ENCODE measurements around the gene RXYLT1. TPM values are rescaled to one million over a fixed set of nuclear protein-coding genes. Genes with fewer than 3 reads are reported as not detected.

Gene RXYLT1
- total and polyA plus RNA-seq, 11 donors = 7.6 to 28.3 (median 20.7) TPM

DNA sequence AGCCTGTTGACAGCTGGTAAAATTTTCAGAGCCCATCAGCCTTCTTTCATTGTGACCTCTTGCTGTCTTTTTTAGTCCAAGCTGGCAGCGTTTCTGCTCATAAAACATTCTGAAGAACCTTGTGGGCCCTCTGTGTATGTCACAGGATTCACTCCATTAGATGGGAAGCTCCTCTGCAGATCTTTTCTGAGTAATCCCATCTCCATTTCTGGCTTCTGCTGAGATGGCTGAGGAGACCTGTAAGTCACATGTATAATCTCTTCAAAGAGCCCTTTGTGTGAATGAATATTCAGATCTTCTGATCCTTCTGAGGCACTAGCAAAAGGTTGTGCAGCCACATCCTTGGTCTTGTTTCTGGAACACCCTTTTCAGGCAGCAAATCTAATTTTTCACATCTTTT, 2.8 kb downstream of the RXYLT1 start:
- intact Hi-C loops (cut with DNase I) = loop anchor here in 1 of 10 donors (10.0 kb wide), 1 partner anchor 108 kb away; no protein-coding TSS in a partner anchor
- WGBS, 4 donors = 70 to 92% (median 81%) methylated on average over 1 of the region's 1 CpG

DNA sequence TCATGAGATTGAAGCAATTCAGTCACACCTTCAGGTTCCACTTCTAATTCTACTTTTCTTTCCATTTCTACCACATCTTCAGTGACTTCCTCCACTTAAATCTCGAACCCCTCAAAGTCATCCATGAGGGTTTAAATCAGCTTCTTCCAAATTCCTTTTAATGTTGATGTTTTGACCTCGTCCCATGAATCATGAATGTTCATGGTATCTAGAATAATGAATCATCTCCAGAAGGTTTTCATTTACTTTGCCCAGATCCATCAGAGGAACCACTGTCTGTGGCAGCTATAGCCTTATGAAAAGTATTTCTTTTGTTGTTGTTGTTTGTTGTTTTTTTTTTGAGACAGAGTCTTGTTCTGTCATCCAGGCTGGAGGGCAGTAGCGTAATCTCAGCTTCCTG, 7.6 kb downstream of the RXYLT1 start:
- ATAC-seq (no peak), DNase-seq (no peak)
- intact Hi-C loops (cut with DNase I) = loop anchor here in 1 of 10 donors (10.0 kb wide), 1 partner anchor 113 kb away; no protein-coding TSS in a partner anchor
- TF ChIP-seq, protein P1, sequence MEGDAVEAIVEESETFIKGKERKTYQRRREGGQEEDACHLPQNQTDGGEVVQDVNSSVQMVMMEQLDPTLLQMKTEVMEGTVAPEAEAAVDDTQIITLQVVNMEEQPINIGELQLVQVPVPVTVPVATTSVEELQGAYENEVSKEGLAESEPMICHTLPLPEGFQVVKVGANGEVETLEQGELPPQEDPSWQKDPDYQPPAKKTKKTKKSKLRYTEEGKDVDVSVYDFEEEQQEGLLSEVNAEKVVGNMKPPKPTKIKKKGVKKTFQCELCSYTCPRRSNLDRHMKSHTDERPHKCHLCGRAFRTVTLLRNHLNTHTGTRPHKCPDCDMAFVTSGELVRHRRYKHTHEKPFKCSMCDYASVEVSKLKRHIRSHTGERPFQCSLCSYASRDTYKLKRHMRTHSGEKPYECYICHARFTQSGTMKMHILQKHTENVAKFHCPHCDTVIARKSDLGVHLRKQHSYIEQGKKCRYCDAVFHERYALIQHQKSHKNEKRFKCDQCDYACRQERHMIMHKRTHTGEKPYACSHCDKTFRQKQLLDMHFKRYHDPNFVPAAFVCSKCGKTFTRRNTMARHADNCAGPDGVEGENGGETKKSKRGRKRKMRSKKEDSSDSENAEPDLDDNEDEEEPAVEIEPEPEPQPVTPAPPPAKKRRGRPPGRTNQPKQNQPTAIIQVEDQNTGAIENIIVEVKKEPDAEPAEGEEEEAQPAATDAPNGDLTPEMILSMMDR (IDR thresholded peaks at IDR 0.05) = no peak
- no peak for TF ChIP-seq POLR2A (IDR thresholded peaks at IDR 0.05)
- no peak overlapping the region for H3K4me3 ChIP-seq
- WGBS, 4 donors = 98 to 99% (median 98%) methylated on average over 3 of the region's 3 CpGs
- no peaks in the 10 kb centered on the region for H3K27me3 ChIP-seq
- H3K36me3 ChIP-seq = peaks cover 0 to 97% (median 63%) of the 10 kb centered on the region in 9 donors
- H3K4me1 ChIP-seq = no peaks in the 10 kb centered on the region
- H3K9me3 ChIP-seq = no peaks in the 10 kb centered on the region
- no peak overlapping the region for H3K27ac ChIP-seq

More for the DNA sequence above, 2.8 kb downstream of the RXYLT1 start:
- Histone ChIP-seq H3K36me3 (peaks cover 0 to 55% (median 26%) of the 10 kb centered on the region in 9 donors), H3K4me1 (peaks cover 0 to 19% (median 11%) of the 10 kb centered on the region in 12 donors), H3K27me3 (no peaks in the 10 kb centered on the region), H3K9me3 (no peaks in the 10 kb centered on the region), H3K4me3 (no peak overlapping the region), H3K27ac (no peak overlapping the region)
- TF ChIP-seq, protein P1 (IDR thresholded peaks at IDR 0.05) = no peak
- TF ChIP-seq POLR2A (IDR thresholded peaks at IDR 0.05) = no peak
- ATAC-seq = no peak
- DNase-seq = no peak

DNA sequence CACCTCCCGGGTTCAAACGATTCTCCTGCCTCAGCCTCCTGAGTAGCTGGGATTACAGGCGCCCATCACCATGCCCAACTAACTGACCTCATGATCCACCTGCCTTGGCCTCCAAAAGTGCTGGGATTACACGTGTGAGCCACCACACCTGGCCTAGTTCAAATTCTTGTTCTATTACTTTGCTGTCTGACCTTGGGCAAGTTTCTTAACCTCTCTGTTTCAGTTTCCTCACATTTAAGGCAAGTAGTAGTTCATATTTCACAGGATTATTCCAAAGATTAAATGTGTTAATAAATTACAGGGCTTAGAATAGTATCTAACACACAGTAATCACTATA, 10.9 kb downstream of the RXYLT1 start:
- TF ChIP-seq, protein P1 (IDR thresholded peaks at IDR 0.05) = no peak
- TF ChIP-seq POLR2A (IDR thresholded peaks at IDR 0.05) = no peak
- H3K36me3 ChIP-seq = peaks cover 0 to 71% (median 48%) of the 10 kb centered on the region in 9 donors
- no peaks in the 10 kb centered on the region for H3K9me3 ChIP-seq
- H3K27me3 ChIP-seq = no peaks in the 10 kb centered on the region
- H3K27ac ChIP-seq = no peak overlapping the region
- 90 to 97% (median 94%) methylated on average over 4 of the region's 4 CpGs for whole genome bisulfite sequencing, 4 donors
- intact Hi-C loops (cut with DNase I) = loop anchor here in 2 of 10 donors (10.0 kb wide), 2 partner anchors 116 to 126 kb away; partner anchors contain the start of gene DPY19L2 (in 1 of the 2)
- H3K4me3 ChIP-seq = no peak overlapping the region
- DNase-seq = no peak
- no peaks in the 10 kb centered on the region for H3K4me1 ChIP-seq
- ATAC-seq = no peak

DNA sequence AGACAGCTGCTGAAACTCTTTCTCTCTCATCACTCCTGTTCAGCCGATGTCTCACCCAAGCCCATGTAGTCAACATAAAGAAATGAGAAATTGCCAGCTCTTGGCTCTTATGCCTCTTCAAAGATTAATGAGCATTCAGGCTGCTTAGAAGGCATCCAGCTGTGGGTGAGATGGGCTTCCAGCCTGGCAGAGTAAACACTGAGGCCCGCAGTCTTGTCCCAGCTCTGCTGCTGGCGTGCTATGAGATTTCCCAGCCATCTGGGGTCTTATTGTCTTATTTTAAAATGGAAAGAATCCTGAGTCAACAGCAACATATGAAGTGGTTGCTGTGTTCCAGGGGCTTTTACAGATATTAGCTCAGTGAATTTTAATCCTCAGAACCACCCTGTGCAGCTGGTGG, 12.6 kb downstream of the RXYLT1 start:
- no peak overlapping the region for H3K4me3 ChIP-seq
- H3K27me3 ChIP-seq = no peaks in the 10 kb centered on the region
- DNase-seq (no peak), ATAC-seq (no peak)
- no peak overlapping the region for H3K27ac ChIP-seq
- TF ChIP-seq POLR2A (IDR thresholded peaks at IDR 0.05) = no peak
- TF ChIP-seq, protein P1 (IDR thresholded peaks at IDR 0.05) = no peak
- H3K9me3 ChIP-seq = no peaks in the 10 kb centered on the region
- WGBS, 4 donors = 81 to 93% (median 87%) methylated on average over 3 of the region's 3 CpGs
- H3K36me3 ChIP-seq = peaks cover 0 to 53% (median 35%) of the 10 kb centered on the region in 9 donors
- intact Hi-C loops (cut with DNase I) = loop anchor here in 2 of 10 donors (10.0 kb wide), 2 partner anchors 118 to 128 kb away; partner anchors contain the start of gene DPY19L2 (in 1 of the 2)
- H3K4me1 ChIP-seq = peaks cover 0 to 3% (median 0%) of the 10 kb centered on the region in 12 donors

Data from heart left ventricle (tissue), 16 donors.